HG03460 (cell line): ENCODE measurements around the gene SUGCT.

Experiments
- ATAC-seq: cut with Tn5 transposase; IDR thresholded peaks from one replicate; pipeline ENCODE4 v1.9.1; 2021; ENCODE audit not compliant: unreplicated experiment

SUGCT gene

GRCh38 chr7:40757109-40757508, 622.3 kb downstream of the SUGCT start:
- ATAC-seq: no peak

GRCh38 chr7:40758590-40758989, 623.8 kb downstream of the SUGCT start:
- ATAC-seq: no peak

- no peak for ATAC-seq
Observed at GRCh38 chr7:40760293-40760964, 625.6 kb downstream of the SUGCT start.

- no peak for ATAC-seq
Observed at GRCh38 chr7:40760987-40761386, 626.2 kb downstream of the SUGCT start.

GRCh38 chr7:40761762-40762560, 627.2 kb downstream of the SUGCT start:
- no peak for ATAC-seq

- ATAC-seq: no peak
Observed at GRCh38 chr7:40763319-40764287, 628.8 kb downstream of the SUGCT start.

GRCh38 chr7:40765639-40766038, 630.8 kb downstream of the SUGCT start:
- ATAC-seq: no peak

- no peak for ATAC-seq
Observed at GRCh38 chr7:40772096-40772495, 637.3 kb downstream of the SUGCT start.

- ATAC-seq: no peak
Observed at GRCh38 chr7:40773656-40774055, 638.9 kb downstream of the SUGCT start.

- no peak for ATAC-seq
Observed at GRCh38 chr7:40775877-40776276, 641.1 kb downstream of the SUGCT start.

GRCh38 chr7:40777730-40778312, 643.0 kb downstream of the SUGCT start:
- ATAC-seq: no peak

GRCh38 chr7:40780460-40780859, 645.7 kb downstream of the SUGCT start:
- no peak for ATAC-seq

- ATAC-seq: no peak
Observed at GRCh38 chr7:40782836-40783235, 648.0 kb downstream of the SUGCT start.

GRCh38 chr7:40784176-40784575, 649.4 kb downstream of the SUGCT start:
- ATAC-seq: no peak

- ATAC-seq: no peak
Observed at GRCh38 chr7:40786909-40787308, 652.1 kb downstream of the SUGCT start.

- no peak for ATAC-seq
Observed at GRCh38 chr7:40793132-40793531, 658.3 kb downstream of the SUGCT start.

GRCh38 chr7:40795607-40796006, 660.8 kb downstream of the SUGCT start:
- ATAC-seq: no peak

- no peak for ATAC-seq
Observed at GRCh38 chr7:40796723-40797122, 661.9 kb downstream of the SUGCT start.

- ATAC-seq: no peak
Observed at GRCh38 chr7:40798613-40799012, 663.8 kb downstream of the SUGCT start.

- no peak for ATAC-seq
Observed at GRCh38 chr7:40799493-40800403, 664.9 kb downstream of the SUGCT start.
